SU-DHL-6 (cell line): ENCODE results near the gene HOXC5.

Experiments used
- EZH2phosphoT487 ChIP-seq: fragments of 200-600 bp; sonication (generic), shearing (Covaris generic); conservative IDR thresholded peaks from 2 replicates; pipeline ENCODE4 v1.6.1; 2018; ENCODE audit warnings: mild to moderate bottlenecking, antibody characterized with exemption, low read length, moderate library complexity, mixed read lengths
- TF ChIP-seq, protein P1 (sequence below): fragments of 200-600 bp; sonication (generic); IDR thresholded peaks from one replicate; pipeline ENCODE4 v1.5.1; 2017; ENCODE audit warnings: antibody characterized with exemption, mild to moderate bottlenecking, low read length, moderate library complexity; ENCODE audit not compliant: insufficient read depth, poor library complexity, severe bottlenecking

- TF ChIP-seq, protein P1, sequence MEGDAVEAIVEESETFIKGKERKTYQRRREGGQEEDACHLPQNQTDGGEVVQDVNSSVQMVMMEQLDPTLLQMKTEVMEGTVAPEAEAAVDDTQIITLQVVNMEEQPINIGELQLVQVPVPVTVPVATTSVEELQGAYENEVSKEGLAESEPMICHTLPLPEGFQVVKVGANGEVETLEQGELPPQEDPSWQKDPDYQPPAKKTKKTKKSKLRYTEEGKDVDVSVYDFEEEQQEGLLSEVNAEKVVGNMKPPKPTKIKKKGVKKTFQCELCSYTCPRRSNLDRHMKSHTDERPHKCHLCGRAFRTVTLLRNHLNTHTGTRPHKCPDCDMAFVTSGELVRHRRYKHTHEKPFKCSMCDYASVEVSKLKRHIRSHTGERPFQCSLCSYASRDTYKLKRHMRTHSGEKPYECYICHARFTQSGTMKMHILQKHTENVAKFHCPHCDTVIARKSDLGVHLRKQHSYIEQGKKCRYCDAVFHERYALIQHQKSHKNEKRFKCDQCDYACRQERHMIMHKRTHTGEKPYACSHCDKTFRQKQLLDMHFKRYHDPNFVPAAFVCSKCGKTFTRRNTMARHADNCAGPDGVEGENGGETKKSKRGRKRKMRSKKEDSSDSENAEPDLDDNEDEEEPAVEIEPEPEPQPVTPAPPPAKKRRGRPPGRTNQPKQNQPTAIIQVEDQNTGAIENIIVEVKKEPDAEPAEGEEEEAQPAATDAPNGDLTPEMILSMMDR: no peak
- TF ChIP-seq EZH2phosphoT487: no peak
Measured at GRCh38 chr12:54018468-54018984, 14.3 kb upstream of the HOXC5 start.
